SK-N-SH (cell line): ENCODE measurements around the gene VEGFA.

ENCODE experiments used
- IRF3 ChIP-seq: fragments of 150-350 bp; IDR thresholded peaks from 2 replicates; pipeline ENCODE4 v1.6.1; 2016; ENCODE audit warnings: mild to moderate bottlenecking, low read depth, low read length
- JUND ChIP-seq: IDR thresholded peaks from 2 replicates; pipeline ENCODE4 v1.4.0; 2012
- MXI1 ChIP-seq: IDR thresholded peaks from 2 replicates; pipeline ENCODE4 v1.6.1; 2012; ENCODE audit warnings: mild to moderate bottlenecking, low read depth, low read length, improper control_type of control experiment
- REST ChIP-seq: IDR thresholded peaks from 2 replicates; pipeline ENCODE4 v1.6.1; 2012; ENCODE audit warnings: mild to moderate bottlenecking, low read depth, low read length, moderate library complexity

DNA sequence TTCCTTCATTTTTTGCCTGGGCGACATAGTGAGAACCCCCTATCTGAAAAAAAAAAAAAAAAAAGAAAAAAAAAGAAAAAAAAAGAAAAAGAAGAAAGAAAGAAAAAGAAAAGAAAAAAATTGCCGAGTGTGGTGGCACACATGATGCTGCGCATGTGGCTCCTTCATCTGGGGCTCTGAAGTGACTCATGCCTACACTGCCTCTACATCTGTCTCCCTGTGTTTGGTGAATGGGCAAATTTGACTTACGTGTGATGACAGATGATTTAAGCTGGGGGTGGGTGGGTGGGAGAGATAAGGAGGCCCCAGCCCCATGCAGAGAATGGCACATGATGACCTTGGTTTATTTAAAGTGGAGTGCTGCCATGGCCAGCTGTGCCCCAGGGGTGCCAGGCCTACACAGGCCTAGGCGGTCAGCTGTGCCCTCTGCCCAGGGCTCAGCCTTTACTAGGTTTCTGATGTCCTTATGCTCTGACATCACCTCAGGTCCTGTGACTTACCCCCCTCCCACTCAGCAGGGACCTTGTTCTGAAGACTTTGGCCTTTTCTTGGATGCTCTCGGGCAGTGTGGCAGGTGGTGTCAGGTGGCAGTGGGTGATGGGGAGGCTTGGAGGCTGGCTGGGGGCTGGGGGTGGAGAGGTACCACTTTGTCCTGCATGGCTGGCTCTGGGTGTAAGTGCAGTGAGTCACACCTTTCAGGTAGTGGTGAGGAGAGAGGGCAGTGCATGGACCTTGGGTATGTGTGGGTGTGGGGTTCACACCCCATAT lies 41.1 kb downstream of the VEGFA start:
- no peak for TF ChIP-seq REST
- TF ChIP-seq JUND: no peak
- no peak for TF ChIP-seq IRF3
- TF ChIP-seq MXI1: no peak
